Ishikawa (cell line): ENCODE results near the gene HMGCS2.
"Not testable (repeated sequence)": the region's sequence is repeated elsewhere in the genome, so short reads cannot be mapped to it uniquely, and the experiment has no call there.

Experiments
- NFIC ChIP-seq: IDR thresholded peaks from 2 replicates; pipeline ENCODE4 v1.6.1; 2012
- YY1 ChIP-seq: IDR thresholded peaks from 2 replicates; pipeline ENCODE4 v1.6.1; 2012; ENCODE audit warnings: low read depth
- TF ChIP-seq, protein P1 (sequence below): IDR thresholded peaks from 2 replicates; pipeline ENCODE4 v1.6.1; 2012; ENCODE audit warnings: low read depth, mild to moderate bottlenecking
- TF ChIP-seq, protein P2 (sequence below): IDR thresholded peaks from 2 replicates; pipeline ENCODE4 v1.6.1; 2012

DNA sequence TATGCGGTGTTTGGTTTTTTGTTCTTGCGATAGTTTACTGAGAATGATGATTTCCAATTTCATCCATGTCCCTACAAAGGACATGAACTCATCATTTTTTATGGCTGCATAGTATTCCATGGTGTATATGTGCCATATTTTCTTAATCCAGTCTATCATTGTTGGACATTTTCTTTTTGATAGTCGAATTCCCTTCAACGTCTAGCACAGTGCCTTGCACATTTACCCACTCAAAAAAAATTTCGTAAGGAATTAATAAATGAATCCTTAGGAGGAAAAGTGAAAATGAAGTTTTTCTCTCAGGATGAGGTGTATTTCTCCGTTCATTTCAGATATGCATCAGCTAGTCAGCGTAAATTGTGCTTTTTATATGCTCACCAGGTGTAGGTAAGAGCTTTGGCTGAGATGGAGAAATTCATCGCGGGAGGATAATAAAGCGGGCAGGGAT lies 57.3 kb downstream of the HMGCS2 start:
- not testable (repeated sequence) for TF ChIP-seq YY1, NFIC
- TF ChIP-seq, protein P1, sequence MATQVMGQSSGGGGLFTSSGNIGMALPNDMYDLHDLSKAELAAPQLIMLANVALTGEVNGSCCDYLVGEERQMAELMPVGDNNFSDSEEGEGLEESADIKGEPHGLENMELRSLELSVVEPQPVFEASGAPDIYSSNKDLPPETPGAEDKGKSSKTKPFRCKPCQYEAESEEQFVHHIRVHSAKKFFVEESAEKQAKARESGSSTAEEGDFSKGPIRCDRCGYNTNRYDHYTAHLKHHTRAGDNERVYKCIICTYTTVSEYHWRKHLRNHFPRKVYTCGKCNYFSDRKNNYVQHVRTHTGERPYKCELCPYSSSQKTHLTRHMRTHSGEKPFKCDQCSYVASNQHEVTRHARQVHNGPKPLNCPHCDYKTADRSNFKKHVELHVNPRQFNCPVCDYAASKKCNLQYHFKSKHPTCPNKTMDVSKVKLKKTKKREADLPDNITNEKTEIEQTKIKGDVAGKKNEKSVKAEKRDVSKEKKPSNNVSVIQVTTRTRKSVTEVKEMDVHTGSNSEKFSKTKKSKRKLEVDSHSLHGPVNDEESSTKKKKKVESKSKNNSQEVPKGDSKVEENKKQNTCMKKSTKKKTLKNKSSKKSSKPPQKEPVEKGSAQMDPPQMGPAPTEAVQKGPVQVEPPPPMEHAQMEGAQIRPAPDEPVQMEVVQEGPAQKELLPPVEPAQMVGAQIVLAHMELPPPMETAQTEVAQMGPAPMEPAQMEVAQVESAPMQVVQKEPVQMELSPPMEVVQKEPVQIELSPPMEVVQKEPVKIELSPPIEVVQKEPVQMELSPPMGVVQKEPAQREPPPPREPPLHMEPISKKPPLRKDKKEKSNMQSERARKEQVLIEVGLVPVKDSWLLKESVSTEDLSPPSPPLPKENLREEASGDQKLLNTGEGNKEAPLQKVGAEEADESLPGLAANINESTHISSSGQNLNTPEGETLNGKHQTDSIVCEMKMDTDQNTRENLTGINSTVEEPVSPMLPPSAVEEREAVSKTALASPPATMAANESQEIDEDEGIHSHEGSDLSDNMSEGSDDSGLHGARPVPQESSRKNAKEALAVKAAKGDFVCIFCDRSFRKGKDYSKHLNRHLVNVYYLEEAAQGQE, result not testable (repeated sequence)
- TF ChIP-seq, protein P2, sequence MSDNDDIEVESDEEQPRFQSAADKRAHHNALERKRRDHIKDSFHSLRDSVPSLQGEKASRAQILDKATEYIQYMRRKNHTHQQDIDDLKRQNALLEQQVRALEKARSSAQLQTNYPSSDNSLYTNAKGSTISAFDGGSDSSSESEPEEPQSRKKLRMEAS, result not testable (repeated sequence)
